Activated CD8-positive, alpha-beta memory T cell treated with anti-CD3 and anti-CD28 coated beads, Interleukin-2, amount 50 U/mL, for 1 hour (primary cell): ENCODE data around the gene CYTH3.
"Not testable (repeated sequence)": the region's sequence is repeated elsewhere in the genome, so short reads cannot be mapped to it uniquely, and the experiment has no call there.

ENCODE experiments used
- DNase-seq: peaks from one replicate; pipeline ENCODE4 v3.0.0-alpha.2; 2020; ENCODE audit errors: extremely low read depth

The CYTH3 gene

DNA sequence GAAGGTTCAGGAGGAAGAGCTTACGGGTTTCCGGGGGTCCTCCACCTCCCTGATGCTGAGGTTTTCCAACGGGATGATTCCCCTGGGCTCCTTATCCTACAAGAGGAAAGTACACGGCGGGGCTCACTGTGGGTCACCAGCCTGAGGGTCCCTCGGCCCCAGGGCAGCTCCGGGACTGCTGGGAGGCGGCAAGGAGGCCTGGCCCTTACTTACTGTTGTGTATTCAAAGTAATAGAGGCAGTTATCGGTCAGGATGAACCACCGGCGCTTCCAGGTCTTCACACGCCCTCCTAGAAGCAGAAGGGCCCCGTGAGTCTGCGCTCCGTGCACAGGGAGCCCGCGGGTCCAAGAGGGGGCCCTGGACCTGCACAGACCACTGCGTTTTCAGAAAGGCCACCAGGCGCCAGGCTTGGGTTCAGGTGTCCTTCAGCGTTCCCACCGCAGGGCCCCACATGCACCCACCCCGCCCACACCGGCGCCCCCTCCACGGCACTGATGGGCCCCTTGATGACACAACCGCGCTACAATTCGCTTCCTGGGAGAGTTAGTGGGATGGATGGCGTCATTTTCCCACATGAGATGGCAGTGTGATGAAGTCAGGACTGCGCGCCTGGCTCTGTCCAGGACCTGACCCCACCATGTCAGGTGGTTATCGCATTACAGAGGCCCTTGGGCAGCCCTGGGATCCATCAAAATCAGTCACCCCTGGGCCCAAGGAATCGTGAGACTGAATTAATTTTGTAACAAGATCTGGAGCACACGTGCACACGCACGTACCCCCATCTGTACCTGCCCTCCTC, 106.7 kb downstream of the CYTH3 start:
- no peak for DNase-seq

DNA sequence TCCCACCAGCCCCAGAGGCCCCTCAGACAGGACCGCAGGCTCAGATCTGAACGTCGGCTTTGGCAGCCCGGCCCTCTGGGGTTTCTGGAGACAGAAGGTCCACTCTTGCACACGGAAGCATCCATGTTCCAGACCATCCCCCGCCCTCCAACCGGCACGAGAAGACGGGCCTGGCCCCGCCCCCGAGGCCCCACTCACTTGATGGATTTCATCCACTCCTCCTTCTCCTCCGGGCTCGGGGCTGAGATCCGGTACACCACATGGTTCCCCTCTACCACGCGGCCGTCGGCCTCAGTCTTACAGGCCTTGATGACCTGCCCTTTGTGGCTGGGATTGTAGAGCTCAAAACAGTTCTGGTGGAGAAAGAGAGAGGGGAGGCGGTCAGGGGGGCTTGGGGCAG, 107.3 kb downstream of the CYTH3 start:
- DNase-seq = no peak

DNA sequence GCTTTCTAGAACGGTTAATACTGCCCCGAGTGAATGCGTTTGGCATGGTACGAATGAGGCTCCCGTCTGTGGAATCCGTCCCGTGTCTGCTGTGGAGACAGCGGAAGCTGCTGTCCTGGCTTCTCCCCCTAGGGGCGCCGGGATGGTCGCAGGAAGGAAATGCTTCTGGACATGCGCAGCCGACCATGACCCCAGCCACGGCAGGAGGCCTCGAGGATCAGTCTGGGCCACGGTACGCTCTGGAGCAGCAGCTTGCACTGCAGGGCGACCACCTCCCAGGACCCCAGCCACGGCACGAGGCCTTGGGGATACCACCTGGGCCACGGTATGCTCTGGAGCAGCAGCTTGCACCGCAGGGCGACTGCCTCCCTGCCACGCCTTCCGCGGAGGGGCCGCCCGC, 107.9 kb downstream of the CYTH3 start:
- no peak for DNase-seq

DNA sequence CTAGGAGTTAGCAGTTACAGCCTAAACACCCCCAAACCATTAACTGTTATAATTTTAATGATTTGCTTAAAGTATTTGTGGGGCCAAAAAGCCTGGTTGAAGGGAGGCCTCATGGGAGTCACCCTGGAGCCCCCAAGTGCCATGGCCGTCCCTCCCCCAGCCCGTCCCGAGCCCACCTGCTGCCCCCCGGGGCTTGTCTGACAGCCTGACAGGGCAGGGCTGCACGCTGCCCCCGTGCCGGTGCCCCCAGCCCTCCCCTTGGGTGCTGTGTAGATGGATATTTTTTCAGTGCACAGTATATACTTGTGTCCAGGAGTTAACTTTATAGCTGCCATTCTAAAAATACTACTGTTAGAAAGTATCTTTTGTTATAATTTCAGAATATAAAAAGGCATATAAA, 108.4 kb downstream of the CYTH3 start:
- DNase-seq = no peak

DNA sequence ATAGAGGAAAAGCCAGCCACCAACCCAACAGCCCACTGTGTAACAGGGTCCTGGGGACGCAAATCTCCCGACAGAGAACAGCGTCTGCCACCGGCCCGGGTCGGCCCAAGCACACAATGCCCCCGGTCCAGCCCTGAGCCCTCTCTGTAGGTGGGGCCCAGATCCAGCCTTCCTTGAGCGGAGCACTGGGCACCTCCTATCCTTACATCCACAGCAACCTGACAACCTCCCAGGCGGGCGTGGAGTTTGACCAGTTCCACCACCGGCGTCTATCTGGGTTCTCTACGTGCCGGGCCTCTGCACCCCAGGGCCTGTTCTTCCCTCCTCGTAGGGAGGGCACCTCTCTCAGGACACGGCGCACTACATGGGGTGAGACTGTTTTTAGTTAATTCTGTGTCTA, 109.0 kb downstream of the CYTH3 start:
- DNase-seq = no peak

DNA sequence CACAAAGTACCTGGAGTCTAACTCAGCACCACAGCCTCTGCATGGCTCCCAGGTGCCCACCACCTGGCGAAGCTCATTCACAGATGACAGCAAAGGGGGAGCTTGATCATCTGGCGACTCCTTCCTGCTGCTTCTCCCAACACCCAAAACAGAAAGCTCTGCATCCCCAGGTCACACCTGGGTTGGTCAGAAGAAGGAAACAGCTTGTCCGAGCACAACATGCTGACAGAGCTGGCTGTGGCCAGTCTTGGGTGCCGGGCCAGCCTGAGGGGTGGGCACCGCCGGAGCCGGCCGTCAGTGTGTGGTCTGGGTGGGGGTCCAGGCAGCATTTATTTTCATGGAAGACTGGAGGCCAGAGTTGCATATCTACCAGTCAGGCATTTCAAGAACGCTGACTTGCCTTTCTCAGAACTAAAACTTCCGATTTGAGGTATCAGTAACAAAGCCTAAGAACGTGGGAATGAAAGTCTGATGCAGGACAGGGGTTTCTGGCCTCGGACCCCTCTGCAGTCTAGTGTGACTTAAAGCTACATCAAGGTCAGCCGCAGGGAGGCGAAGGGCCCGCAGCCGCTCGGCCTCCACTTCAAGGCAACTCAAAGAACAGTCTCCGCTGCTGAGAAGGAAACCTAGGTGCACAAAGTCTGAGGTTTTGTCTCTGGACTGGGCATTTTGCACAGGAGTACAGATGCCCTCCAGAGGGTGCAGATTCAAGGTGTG, 109.6 kb downstream of the CYTH3 start:
- DNase-seq = no peak

DNA sequence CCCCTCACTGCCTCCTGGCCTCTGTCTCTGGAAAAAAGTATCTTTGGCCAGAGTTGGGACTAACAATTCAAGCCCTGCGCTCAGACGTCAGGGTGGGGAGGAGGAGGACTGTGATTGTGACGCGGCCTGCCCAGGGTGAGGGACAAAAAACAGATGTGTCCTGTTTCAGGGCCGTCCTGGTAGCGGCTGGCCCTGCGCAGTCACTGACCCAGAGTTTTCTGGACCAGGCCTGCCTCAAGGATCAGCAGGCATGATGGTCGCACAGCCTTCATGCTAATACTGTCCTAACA, 110.1 kb downstream of the CYTH3 start:
- DNase-seq = no peak

DNA sequence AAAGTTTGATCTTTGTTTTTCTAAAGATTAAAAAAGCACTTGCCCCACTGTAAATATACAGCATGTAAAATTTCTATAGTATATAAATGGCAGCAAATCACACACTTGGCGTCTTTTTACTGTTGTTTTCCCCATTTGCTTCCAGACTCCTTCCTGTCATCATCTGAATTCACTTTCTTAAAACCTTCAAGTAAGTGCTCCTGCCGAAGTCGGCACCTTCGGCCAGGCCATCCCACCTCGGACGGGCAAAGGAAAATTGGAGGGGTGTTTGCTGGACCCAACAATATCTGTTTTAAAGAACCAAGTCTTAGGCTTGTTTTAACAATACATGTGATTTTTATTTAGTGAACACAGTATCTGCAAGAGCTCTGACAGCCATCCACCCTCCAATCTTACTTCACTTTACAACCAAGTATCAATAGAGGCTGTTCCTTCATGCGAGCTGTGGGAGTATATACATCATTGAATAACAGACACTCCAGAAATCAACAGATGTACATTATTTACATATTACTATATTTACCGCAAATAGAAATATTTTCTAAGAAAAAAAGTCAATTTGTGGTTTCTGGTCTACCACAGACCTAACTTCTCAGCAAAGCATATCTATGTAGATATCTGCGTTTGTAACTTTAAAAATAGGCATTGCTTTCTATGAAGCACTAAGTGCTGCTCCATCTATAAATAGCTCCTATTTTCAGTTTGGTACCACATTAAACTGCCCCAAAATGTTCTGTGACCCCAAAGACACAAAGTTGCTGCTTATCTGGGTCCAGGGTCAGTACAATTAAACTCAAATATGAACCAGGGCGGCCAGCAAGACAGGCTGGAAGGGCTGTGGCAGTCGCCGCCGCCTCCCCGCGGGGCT, 110.7 kb downstream of the CYTH3 start:
- no peak for DNase-seq

DNA sequence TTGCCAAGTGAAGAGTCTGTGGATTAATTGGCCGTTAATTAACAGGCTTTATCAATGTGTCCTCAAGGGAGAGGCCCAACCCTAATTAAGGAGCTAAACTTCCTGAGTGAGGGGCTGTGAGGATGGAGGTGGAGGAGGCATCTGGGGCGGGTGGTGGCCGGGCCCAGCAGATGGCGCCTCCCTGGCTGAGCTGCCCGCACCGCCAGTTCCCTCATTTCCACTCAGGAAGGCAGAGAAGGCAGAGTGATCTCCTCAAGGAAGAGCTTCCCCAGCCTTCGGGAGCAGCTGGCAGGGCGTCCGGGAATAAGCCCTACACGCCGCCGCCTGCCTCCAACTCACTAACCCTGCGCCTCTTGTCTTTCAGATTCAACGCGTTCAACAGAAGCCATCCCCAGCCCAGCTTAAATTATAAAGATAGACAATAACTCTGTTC, 112.2 kb downstream of the CYTH3 start:
- no peak for DNase-seq

DNA sequence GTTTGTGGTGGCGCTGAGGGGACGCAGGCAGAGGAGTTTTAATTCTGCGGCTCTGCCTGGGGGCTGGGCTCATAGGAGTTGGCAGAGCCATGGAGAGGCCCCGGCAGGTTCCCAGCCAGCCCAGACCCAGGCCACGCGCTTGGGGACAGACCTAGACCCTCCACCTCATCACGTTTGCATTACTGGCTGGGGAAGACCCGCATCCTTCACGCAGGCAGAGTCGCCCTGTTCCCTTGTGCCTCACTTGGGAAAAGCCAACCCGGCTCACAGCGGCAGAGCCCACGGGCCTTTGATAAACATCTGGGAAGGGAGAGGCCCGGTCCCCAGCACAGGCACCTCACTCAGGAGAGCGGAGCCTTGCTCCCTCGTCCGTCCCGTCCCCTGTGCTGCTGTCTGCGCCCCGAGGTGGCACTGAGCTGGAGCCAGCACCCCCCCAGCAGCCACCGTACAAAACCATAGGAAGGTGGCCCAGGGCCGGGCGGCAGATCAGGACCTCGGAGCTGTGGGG, 112.8 kb downstream of the CYTH3 start:
- no peak for DNase-seq

DNA sequence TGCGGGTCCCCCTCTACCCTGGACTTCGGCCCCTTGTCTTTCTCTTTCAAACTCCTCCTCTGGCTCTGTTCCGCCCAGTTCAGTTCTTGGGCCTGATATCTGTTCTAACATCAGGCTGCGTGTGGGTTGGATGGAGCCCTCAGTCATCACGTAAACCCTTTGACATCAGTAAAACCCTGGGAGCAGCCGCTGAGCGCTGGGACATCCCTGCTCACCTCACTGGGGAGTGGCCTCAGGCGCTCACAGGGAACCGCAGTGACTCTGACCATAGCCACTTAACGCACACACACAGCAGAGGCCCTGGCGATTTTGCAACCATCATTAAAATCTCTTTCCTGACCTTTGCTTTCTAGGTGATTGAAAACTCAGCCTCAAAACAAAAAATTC, 113.3 kb downstream of the CYTH3 start:
- DNase-seq = no peak

DNA sequence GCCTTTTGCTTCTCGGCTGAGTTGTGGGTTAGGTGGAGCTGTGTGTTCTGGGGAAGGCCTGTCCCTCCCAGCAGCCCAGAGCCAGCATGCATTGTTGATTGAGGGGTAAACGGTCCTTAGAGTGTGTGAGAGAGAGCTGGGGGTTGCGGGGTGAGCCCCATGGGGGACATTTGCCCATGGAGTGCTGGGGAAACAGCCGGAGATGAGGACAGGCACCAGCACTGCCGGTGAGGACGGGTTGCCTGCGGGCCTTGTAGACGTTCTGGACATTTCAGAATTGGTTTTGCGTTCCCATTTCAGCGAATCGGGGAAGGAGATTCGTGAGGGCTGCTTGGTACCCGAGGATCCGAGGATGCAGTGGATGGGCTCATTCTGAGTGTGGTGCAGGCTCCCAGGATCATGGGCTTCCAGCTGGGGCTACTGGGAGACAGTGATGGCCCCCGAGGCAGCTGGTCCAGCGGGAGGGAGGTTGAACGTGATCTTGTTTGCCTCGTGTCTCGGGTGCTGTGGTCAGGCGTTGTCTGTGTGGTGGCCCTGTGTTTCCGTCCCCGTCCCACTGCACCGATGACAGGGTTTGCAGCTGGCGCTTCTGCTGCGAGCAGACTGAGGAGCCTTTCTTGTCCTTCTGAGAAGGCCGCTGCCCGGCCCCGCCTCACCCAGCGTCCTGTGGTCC, 113.9 kb downstream of the CYTH3 start:
- no peak for DNase-seq

DNA sequence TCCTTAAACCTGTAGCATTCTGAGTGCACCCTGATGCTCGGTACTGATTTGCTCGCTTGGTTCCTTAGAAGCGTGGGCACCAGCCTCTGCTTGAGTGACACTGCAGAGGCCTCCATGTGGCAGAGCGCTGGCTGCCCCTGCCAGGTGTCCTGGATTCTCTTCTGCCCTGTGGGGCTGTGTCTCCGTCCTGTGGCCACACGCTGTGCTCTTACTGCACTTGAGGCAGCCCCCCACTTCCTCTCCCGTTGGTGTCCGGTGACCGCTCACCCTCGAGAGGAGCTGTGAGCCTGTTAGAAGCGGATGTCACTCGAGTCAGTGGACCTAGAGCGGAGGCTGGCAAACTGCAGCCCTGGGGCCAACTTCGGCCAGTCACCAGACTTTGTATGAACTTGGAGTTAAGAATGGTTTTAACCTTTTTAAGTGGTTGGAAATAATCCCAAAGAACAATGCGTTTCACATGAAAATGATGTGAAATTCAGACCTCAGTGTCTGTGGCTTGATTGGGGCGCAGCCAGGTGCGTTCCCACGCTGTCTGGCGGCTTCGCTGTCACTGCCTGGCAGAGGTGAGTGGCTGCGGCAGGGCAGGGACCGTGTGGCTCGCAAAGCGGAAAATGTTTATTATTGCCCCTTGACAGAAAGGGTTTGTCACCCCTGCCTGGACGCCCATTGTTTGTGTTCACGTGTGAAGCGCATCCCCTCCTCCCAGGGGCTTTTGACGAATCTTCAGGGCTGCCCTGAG, 114.6 kb downstream of the CYTH3 start:
- no peak for DNase-seq

DNA sequence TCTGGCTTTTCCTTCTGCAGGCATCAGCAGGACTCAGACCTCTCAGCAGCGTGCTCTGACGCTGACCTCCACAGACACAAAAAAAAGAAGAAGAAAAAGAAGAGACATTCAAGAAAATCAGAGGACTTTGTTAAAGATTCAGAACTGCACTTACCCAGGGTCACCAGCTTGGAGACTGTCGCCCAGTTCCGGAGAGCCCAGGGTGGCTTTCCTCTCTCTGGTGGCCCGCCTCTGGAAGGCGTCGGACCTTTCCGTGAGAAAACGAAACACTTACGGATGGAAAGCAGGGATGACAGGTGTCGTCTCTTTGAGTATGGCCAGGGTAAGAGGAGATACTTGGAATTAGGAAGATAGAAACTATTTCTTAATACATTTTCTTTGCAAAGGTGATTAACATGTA, 115.7 kb downstream of the CYTH3 start:
- DNase-seq = no peak

DNA sequence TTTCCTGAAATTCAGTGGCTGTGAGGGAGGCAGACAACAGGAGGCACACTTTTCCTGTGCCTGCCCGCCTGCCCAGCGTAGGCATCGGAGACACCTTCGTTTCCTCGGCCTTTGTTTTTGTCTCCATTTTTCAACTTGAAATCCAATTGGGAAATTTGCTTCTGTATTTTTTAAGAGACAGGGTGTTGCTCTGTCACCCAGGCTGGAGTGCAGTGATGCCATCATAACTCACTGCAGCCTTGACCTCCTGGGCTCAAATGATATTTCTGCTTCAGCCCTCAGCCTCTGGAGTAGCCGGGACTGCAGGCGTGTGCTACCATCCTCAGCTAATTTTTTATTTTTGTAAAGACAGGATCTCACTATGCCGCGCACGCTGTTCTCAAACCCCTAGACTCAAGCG, 116.8 kb downstream of the CYTH3 start:
- DNase-seq = no peak

DNA sequence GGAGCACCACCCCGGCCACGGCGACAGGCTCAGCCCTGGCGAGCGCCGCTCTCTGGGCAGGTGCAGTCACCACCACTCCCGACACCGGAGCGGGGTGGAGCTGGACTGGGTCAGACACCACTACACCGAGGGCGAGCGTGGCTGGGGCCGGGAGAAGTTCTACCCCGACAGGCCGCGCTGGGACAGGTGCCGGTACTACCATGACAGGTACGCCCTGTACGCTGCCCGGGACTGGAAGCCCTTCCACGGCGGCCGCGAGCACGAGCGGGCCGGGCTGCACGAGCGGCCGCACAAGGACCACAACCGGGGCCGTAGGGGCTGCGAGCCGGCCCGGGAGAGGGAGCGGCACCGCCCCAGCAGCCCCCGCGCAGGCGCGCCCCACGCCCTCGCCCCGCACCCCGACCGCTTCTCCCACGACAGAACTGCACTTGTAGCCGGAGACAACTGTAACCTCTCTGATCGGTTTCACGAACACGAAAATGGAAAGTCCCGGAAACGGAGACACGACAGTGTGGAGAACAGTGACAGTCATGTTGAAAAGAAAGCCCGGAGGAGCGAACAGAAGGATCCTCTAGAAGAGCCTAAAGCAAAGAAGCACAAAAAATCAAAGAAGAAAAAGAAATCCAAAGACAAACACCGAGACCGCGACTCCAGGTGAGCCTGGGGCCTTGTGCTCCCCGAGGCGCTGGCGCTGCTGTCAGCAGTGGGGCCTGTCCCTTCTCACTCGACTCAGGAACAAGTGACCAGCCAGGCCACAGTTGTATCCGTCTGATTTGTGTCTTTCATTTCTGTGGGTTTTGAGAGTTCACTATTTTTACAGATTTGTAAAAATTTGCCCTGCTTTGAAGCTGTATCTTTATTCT, 117.7 kb downstream of the CYTH3 start:
- no peak for DNase-seq

DNA sequence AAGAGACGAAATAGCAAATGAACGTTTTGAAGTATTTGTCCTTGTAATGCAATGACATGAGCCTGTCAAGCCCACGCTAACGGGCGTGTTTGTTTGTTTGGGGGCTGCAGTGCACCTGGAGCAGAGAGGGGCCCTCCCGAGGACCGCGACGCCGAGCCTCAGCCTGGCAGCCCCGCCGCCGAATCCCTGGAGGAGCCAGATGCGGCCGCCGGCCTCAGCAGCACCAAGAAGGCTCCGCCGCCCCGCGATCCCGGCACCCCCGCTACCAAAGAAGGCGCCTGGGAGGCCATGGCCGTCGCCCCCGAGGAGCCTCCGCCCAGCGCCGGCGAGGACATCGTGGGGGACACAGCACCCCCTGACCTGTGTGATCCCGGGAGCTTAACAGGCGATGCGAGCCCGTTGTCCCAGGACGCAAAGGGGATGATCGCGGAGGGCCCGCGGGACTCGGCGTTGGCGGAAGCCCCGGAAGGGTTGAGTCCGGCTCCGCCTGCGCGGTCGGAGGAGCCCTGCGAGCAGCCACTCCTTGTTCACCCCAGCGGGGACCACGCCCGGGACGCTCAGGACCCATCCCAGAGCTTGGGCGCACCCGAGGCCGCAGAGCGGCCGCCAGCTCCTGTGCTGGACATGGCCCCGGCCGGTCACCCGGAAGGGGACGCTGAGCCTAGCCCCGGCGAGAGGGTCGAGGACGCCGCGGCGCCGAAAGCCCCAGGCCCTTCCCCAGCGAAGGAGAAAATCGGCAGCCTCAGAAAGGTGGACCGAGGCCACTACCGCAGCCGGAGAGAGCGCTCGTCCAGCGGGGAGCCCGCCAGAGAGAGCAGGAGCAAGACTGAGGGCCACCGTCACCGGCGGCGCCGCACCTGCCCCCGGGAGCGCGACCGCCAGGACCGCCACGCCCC, 118.5 kb downstream of the CYTH3 start:
- DNase-seq = no peak

DNA sequence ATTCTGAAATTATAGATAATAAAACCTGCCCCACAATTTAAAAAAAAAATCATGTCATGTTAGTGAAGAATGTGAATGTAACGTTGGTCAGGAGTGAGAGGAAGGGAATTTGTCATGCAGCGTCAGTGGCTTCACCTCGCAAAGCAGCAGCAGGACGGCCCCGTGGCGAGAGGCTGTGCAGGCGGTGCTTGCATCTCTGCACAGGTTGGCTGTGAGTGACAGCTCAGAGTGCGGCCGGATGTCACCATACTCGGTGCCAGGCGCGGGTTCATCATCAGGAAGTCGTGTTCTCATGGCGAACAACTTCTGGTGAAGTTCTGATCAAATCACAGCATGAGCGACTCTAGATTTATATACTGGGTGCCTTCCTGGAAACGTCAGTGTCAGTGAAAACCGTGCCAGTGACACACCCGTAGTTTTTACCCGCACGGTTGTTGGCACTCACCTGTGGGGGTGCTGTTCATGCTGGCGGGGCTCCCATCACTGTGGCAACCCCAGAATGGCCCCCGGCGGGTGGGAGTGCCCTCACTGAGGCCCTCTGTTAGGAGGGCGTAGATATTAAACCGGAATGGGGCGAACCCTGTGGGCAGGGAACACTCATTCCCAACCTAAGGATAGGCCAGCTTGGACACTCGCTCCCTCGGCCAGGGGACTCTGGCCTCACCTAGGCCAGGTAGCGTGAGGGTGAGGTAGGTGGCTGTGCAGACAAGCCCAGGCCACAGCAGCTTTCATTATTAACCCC, 120.3 kb downstream of the CYTH3 start:
- DNase-seq = no peak

DNA sequence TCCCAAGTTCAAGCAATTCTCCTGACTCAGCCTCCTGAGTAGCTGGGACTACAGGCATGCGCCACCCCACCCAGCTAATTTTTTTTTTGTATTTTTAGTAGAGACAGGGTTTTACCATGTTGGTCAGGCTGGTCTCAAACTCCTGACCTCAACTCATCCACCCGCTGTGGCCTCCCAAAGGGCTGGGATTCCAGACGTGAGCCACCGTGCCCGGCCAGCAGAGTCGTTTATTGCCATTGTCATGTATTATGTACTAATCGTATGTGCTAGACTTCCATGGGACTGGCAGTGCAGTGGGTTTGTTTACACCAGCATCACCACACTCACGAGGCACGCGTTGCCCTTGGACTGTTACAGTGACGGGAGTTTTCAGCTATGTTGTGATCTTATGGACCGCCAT, 120.9 kb downstream of the CYTH3 start:
- DNase-seq = not testable (repeated sequence)
